GM12873 (cell line): ENCODE results near the gene CAMKMT.

Source experiments
- TF ChIP-seq, protein P1 (sequence below): IDR thresholded peaks from 2 replicates; pipeline ENCODE4 v1.5.1; 2012; ENCODE audit warnings: low read depth, mild to moderate bottlenecking, moderate library complexity, low read length, control low read depth; ENCODE audit not compliant: insufficient read depth; ENCODE audit errors: missing control alignments

CAMKMT gene

DNA sequence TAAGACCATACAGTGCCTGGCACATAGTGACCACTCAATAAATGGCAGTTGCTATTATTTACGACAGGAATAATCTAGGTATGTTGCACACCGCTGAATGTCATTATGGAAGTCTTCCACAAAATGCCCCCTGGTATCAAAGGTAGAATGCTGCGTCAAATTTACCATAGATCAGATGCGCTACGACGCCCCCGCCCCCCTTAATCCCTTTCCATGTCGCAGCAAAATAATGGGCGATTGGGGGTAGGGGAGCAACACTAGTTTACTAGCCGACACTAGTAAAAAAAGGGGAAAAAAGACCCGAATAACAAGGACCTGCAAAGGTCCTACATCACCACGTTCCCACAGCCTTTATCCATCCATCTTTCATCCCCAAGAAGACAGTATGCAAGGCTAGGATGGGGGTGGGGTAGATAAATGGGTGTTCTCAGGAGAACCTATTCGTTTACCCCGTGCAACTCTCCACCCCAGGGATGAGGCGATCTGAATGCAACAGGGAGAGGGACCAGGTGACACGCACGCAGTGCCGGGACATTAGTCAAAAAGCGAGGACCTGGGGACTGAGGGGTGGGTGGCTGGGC lies 908 bp upstream of the CAMKMT start:
- TF ChIP-seq, protein P1, sequence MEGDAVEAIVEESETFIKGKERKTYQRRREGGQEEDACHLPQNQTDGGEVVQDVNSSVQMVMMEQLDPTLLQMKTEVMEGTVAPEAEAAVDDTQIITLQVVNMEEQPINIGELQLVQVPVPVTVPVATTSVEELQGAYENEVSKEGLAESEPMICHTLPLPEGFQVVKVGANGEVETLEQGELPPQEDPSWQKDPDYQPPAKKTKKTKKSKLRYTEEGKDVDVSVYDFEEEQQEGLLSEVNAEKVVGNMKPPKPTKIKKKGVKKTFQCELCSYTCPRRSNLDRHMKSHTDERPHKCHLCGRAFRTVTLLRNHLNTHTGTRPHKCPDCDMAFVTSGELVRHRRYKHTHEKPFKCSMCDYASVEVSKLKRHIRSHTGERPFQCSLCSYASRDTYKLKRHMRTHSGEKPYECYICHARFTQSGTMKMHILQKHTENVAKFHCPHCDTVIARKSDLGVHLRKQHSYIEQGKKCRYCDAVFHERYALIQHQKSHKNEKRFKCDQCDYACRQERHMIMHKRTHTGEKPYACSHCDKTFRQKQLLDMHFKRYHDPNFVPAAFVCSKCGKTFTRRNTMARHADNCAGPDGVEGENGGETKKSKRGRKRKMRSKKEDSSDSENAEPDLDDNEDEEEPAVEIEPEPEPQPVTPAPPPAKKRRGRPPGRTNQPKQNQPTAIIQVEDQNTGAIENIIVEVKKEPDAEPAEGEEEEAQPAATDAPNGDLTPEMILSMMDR = no peak

DNA sequence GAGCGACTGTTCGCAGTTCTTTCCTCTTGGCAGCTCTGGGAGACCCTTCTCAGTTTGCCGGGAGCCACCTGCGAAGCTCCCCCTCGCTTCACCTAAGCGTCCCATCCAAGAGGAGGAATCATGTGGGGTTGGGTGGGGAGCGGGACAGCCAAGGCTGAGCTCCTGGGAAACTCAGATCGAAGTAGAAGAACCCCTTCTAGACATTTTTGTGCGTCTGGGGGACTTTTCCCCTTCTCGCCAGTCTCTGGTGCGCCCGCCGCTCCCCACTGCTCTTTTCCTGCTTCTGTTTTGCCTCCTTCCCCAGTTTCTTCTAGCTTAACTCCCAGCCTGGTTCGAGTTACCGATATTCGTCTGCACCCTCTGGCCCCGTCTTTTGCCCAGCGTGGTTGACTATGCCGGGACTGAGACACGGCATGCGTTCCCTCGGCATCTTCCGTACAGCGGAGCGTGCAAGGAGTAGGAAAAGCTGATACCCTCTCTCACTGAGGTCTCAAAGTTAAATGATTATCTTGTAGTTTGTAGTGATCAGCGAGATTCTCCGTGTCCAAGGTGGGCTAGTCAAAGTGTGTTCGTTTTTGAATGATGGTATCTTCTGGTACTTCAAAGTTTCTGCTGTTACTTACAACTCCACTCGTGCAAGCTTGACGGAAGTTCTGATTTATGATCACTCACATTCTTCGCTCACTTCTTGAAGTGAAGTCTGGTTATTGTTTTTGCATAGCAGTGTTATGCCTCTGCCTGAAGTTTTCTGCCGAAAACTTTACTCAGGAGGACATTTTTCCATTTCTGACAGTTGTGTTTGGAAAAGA lies 664 bp downstream of the CAMKMT start:
- TF ChIP-seq, protein P1 = no peak

DNA sequence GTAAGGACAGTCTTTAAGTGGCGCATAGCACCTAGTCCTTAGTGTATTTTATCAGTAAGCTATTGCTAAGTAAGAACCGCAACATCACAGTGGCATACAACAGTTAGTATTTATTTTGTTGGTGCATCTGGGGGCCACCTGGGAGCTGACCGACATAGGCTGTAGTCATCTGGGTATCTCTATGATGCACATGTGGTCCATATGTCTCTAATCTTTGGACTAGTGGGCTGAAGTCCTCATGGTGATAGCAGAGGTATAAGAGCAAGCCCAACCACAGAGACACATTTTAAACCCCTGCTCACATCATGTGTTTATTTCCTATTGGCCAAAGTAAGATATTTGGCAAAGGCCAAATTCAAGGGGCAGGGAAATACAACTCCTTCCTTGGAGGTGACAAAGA lies 2.9 kb downstream of the CAMKMT start:
- TF ChIP-seq, protein P1 = no peak

DNA sequence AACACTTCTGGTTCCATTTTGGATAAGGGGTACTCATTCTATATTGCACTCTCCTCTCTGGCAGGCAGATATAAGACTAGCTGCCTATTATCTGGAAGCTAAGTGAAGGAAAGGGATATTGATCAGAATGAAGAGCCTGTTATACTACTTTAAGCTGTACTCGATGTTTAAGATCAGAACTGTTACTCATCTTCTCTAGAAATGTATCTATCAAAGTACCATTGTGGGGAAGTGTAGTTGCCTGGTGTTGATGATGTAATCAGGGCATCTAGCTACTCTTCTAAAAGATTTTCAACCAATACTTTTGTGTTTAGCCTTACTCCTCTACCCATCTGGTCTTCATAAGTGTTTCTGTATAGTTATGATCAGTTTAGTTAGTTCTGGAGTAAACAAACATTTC lies 5.8 kb downstream of the CAMKMT start:
- TF ChIP-seq, protein P1 = no peak

DNA sequence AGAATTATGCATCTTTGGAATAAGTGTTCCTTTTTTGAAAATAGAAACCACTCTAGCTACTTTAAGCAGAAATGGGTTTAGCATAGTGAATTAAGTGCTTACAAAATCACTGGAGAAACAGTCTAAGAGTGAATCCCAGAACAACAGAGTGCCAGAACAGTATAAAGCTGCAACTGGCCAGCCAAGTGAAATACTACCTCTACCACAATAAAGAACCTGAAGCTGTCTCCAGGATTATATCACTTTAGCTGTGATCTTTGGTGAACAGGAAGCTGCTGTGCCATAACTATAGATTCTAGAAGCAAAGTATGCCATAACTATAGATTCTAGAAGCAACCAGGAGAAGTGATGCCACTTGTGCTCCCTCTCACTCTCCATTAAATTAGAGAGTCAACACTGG lies 7.6 kb downstream of the CAMKMT start:
- TF ChIP-seq, protein P1 = no peak

DNA sequence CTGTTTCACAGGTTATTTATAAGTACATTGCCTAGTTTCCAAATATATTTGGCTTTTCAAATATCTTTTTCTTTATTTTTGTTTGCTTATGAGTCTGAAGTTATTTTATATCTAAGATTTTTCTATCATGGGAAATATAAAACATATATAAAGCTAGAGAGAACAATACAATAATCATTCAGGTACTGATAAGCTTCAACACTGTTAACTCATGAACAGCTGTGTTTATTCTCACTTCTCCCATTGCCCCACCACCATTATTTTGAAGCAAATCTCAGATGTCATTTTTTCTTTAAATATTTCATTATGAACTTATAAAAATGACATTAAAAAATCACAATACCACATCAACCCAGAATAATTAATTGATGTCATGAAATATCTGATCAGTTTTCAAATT lies 9.7 kb downstream of the CAMKMT start:
- TF ChIP-seq, protein P1 = no peak

DNA sequence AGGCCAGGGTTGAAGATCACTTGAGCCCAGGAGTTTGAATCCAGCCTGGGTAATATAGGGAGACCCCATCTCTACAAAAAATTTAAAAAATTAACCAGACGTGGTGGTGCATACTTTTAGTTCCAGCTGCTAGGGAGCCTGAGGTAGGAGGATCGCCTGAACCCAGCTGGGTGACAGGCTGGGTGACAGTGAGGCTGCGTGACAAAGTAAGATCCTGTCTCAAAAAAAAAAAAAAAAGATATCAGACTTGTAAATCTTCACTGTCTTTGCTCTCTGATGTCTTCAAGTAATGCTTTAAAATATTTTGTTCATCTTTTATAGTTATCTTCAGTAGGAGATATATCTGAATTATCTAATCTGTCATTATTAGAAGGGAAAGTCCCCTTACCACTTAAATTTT lies 10.5 kb downstream of the CAMKMT start:
- TF ChIP-seq, protein P1 = no peak
